ENCODE measurements around the gene ATL3.
A peak's percentile ranks its signal among the peaks of the same experiment; 100 is the strongest.
"Not testable (repeated sequence)": the region's sequence is repeated elsewhere in the genome, so short reads cannot be mapped to it uniquely, and the experiment has no call there.

ATL3 gene

GRCh38 chr11:63682066-63683021 lies 11.2 kb upstream of the ATL3 start:
- DNase-seq (ENCODE audit: low read depth, low spot score): no peak

DNA sequence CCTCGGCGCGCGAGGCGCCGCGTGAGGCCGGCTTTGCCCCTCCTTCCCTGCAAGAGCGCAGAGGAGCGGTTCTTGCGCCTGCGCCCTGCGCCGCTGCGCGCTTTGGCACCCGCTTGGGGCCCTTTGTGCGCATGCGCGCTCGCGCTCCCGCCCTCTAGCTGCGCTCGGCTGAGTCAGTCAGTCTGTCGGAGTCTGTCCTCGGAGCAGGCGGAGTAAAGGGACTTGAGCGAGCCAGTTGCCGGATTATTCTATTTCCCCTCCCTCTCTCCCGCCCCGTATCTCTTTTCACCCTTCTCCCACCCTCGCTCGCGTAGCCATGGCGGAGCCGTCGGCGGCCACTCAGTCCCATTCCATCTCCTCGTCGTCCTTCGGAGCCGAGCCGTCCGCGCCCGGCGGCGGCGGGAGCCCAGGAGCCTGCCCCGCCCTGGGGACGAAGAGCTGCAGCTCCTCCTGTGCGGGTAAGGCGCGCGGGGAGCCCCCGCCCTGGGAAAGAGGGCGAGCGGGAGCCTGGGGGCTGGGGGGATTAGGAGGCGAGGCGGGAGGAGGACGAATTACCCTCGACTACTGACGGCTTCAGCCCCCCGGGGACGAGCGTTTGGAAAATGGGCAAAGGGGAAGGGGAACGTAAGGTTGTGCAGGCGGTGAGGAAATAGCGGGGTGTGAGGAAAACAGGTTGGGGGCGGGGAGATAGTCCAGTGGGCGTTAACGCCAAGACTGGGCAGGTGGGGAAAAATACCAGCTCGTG lies 10.3 kb upstream of the ATL3 start, which contains the start of gene RTN3:
Gene RTN3 (plus strand): TSS at position 180 of the 745 bp plus-strand sequence. CDS start 137 bp downstream, at position 317.
- DNase-seq (ENCODE audit: low read depth, low spot score): peak; percentile 97

- no peak for DNase-seq (ENCODE audit: low read depth, low spot score)
Observed at GRCh38 chr11:63680834-63681320, 9.7 kb upstream of the ATL3 start.

DNA sequence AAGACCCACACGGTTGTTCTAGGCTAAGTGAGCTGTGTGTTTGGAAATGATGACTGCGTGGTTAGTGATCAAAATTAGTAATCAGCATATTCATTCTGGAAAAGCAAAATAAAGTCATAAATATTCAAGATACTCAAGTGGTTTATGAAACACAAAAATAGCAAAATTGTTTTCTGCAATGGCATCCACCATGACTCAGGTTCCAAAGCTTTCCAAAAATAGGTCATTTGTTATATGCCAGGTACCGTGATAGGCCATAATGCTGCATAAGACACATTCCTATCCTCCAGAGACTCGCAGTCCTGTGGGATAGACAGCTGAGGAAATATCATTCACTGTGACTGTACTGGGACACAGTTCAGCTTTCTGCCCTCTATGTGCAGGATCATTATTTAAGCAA lies 2.4 kb upstream of the ATL3 start:
- no peak for DNase-seq (ENCODE audit: low read depth, low spot score)

GRCh38 chr11:63672936-63673539 lies 1.9 kb upstream of the ATL3 start:
- DNase-seq (ENCODE audit: low read depth, low spot score): no peak

GRCh38 chr11:63672156-63672463 lies 934 bp upstream of the ATL3 start:
- no peak for DNase-seq (ENCODE audit: low read depth, low spot score)

GRCh38 chr11:63670433-63671321 lies 499 bp downstream of the ATL3 start:
- no peak for DNase-seq (ENCODE audit: low read depth, low spot score)

DNA sequence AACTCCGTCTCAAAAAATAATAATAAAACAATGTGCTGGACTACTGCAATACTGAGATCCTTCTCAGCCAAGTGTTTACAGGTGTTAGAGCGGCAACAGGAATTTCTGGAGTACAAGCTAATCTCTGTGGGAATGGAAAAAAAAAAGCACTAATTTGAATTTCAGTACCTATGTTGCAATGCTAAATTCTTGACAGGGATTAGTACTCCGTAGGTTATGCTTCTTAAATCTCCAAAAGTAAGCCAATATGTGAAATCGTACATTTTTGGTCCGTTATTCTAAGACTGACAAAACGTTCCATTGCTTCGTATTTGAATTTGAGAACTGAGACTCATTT lies 1.1 kb downstream of the ATL3 start:
- no peak for DNase-seq (ENCODE audit: low read depth, low spot score)

- DNase-seq (ENCODE audit: low read depth, low spot score): no peak
Observed at GRCh38 chr11:63667995-63668795, 3.0 kb downstream of the ATL3 start.

DNA sequence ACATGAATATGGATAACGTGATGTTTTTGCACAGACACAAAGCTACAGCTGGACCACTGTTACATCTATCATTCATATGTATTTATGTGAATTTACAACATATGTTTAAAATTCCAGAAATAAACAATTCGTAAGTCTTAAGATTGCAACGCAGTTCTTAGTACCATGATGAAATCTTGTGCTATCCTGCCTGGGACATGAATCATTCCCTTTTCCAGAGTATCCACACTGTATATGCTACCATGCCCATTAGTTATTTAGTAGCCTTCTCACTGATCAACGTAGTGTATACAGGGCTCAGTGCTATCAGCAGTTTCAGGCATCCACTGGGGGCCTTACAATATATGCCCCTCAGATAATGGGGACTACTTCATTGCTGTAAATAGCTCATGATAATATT lies 4.3 kb downstream of the ATL3 start:
- no peak for DNase-seq (ENCODE audit: low read depth, low spot score)

DNA sequence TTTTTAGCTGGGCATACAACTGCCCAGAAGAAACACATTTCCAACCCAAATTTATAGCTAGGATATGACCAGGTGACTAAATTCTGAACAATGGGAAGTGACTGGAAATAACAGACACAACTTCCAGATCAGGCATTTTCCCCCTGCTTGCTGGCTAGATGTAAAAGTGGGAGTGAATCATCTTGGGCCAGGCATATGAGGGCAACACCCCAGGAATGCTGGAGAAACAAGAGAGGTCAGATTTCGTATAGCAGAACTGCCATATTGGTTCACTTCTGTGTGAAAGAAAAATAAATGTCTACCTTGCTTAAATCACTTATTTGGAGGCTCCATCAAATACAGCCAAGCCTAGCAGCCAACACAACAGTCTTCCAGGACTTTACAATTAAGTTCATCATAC lies 7.4 kb downstream of the ATL3 start:
- DNase-seq (ENCODE audit: low read depth, low spot score): no peak

DNA sequence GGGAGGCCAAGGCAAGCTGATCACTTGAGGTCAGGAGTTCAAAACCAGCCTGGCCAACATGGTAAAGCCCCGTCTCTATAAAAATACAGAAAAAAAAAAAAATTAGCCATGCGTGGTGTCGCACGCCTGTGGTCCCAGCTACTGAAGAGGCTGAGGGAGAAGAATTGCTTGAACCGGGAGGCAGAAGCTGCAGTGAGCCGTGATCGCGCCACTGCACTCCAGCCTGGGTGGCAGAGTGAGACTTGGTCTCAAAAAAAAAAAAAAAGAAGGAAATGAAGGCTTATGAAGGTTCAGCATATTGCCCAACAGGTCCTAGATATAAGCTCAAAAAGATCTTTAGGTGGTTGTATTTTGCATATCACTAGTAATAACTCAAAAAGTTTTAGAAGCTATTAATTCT lies 10.2 kb downstream of the ATL3 start:
- DNase-seq (ENCODE audit: low read depth, low spot score): no peak

DNA sequence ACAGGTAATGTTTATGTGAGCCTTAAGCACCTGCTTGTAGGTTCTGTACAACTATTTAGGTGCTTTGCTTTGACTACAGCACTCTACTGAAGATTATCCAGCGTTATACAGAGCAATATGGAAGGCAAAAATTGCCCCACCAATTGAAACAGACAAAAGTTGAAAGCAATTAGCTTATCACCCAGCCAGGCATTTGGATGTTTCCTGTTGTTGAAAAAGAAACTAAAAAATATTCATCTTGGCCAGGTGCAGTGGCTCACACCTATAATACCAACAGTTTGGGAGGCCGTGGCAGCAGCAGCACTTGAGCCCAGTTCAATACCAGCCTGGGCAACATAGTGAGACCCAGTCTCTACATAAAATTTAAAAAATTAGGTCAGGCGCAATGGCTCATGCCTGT lies 18.5 kb downstream of the ATL3 start:
- DNase-seq (ENCODE audit: low read depth, low spot score): no peak

GRCh38 chr11:63643205-63643604 lies 28.0 kb downstream of the ATL3 start:
- DNase-seq (ENCODE audit: low read depth, low spot score): no peak

DNA sequence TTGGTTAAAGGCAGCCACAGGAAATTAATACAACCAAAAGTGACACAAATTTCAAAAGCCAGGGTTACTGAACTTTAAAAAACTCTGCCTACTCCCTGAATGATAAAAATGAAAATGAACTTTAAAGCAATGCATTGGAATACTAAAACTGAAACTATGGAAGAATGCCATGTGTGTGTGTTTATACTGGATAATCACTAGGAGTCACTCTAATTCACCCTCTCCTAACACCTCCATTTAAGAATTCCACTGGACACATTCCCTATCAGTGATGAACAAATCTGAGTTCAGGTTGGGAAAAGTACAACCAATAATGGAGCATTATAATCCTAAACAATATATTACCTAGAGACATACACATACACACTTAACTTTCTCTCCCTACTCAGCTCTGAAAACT lies 29.4 kb downstream of the ATL3 start:
- no peak for DNase-seq (ENCODE audit: low read depth, low spot score)

GRCh38 chr11:63639199-63639832 lies 31.9 kb downstream of the ATL3 start:
- no peak for DNase-seq (ENCODE audit: low read depth, low spot score)

DNA sequence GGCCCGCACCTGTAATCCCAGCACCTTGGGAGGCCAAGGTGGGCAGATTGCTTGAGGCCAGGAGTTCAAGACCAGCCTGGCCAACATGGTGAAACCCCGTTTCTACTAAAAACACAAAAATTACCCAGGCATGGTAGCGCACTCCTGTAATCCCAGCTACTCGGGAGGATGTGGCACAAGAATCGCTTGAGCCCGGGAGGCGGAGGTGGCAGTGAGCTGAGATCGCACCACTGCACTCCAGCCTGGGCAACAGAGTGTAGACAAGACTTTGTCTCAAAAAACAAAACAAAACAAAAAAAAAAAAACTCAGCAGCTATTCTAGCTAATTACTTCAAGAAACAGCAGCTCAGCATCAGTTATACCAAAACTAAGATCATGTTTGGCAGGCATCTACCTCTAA lies 32.7 kb downstream of the ATL3 start:
- DNase-seq (ENCODE audit: low read depth, low spot score): not testable (repeated sequence)

GRCh38 chr11:63635762-63636465 lies 35.3 kb downstream of the ATL3 start:
- DNase-seq (ENCODE audit: low read depth, low spot score): peak; percentile 17

GRCh38 chr11:63629426-63629825 lies 41.8 kb downstream of the ATL3 start:
- DNase-seq (ENCODE audit: low read depth, low spot score): no peak

Measured in brain pericyte (primary cell).